AG04449 (cell line): ENCODE results near the gene BBOX1.

Experiments
- CTCF ChIA-PET: fragments of 350-600 bp; formaldehyde crosslinking; extraction: SDS; loops from one replicate; lab custom pipeline; 2021; ENCODE audit warnings: antibody characterized with exemption; lab: Yijun Ruan, JAX
- POLR2A ChIA-PET: fragments of 400-600, 350-600 bp; formaldehyde crosslinking; extraction: SDS; loops from one replicate; lab custom pipeline; 2020; ENCODE audit warnings: antibody characterized with exemption, inconsistent platforms; lab: Yijun Ruan, JAX
- DNase-seq: peaks from one replicate; pipeline ENCODE4 v3.0.0-alpha.2; 2010; ENCODE audit warnings: low read depth, low spot score
- H3K4me3 ChIP-seq: 2 replicates; pipeline ENCODE4 v1.5.1; 2011; ENCODE audit warnings: low read depth, mild to moderate bottlenecking, control low read depth, low read length
- CTCF ChIP-seq: IDR thresholded peaks from one replicate; pipeline ENCODE4 v1.5.1; 2011; ENCODE audit warnings: mild to moderate bottlenecking, moderate library complexity, low read length, control low read depth, inconsistent platforms; ENCODE audit not compliant: insufficient read depth; ENCODE audit errors: missing control alignments

The BBOX1 gene

GRCh38 chr11:27118371-27118770 lies 77.8 kb downstream of the BBOX1 start:
- no peak overlapping the region for H3K4me3 ChIP-seq
- CTCF ChIA-PET, result interaction anchor here (1.1 kb wide), 1 partner anchor 16 kb away, joined by 3 read pairs; no protein-coding TSS in a partner anchor
- DNase-seq, result no peak
- no peak for TF ChIP-seq CTCF
- POLR2A ChIA-PET, result no interaction called here

- H3K4me3 ChIP-seq, result no peak overlapping the region
These were observed 78.3 kb downstream of the BBOX1 start for GRCh38 chr11:27118949-27119348.

GRCh38 chr11:27119396-27119795 lies 78.8 kb downstream of the BBOX1 start:
- POLR2A ChIA-PET, result interaction anchor here (0.6 kb wide), 1 partner anchor 279 kb away, joined by 3 read pairs; no protein-coding TSS in a partner anchor

More at GRCh38 chr11:27118949-27119348, 78.3 kb downstream of the BBOX1 start:
- POLR2A ChIA-PET, result no interaction called here
- no peak for TF ChIP-seq CTCF
- no peak for DNase-seq
- CTCF ChIA-PET, result interaction anchor here (1.1 kb wide), 1 partner anchor 17 kb away, joined by 3 read pairs; no protein-coding TSS in a partner anchor

GRCh38 chr11:27120211-27120610 lies 79.6 kb downstream of the BBOX1 start:
- DNase-seq, result no peak
- ChIA-PET CTCF (interaction anchor here (1.4 to 1.9 kb wide), 2 partner anchors 302 to 364 kb away, joined by 3 to 5 read pairs; no protein-coding TSS in a partner anchor), POLR2A (no interaction called here)
- no peak for TF ChIP-seq CTCF
- H3K4me3 ChIP-seq, result no peak overlapping the region

More at GRCh38 chr11:27119396-27119795, 78.8 kb downstream of the BBOX1 start:
- TF ChIP-seq CTCF, result no peak
- CTCF ChIA-PET, result interaction anchor here (1.1 kb wide), 1 partner anchor 17 kb away, joined by 3 read pairs; no protein-coding TSS in a partner anchor
- no peak overlapping the region for H3K4me3 ChIP-seq
- DNase-seq, result no peak

GRCh38 chr11:27122001-27122400 lies 81.4 kb downstream of the BBOX1 start:
- ChIA-PET POLR2A (no interaction called here), CTCF (interaction anchor here (0.7 to 1.9 kb wide), 5 partner anchors 9 to 366 kb away, joined by 3 to 5 read pairs (median 5); partner anchors contain the start of gene FIBIN)
- DNase-seq, result no peak
- no peak for TF ChIP-seq CTCF
- H3K4me3 ChIP-seq, result no peak overlapping the region

- DNase-seq, result no peak
- no peak for TF ChIP-seq CTCF
- ChIA-PET POLR2A (no interaction called here), CTCF (interaction anchor here (0.7 to 2.3 kb wide), 29 partner anchors 9 to 377 kb away, joined by 3 to 39 read pairs (median 4); no protein-coding TSS in a partner anchor)
- no peak overlapping the region for H3K4me3 ChIP-seq
These were observed 84.1 kb downstream of the BBOX1 start for GRCh38 chr11:27124514-27125264.
